ENCODE measurements around the gene TMEM147. TPM values are rescaled to one million over a fixed set of nuclear protein-coding genes. Genes with fewer than 3 reads are reported as not detected.

Gene TMEM147
- total and polyA plus RNA-seq, 10 of the 15 experiments (the other 5 are each of a cell fraction or from before 2014, with no cell fraction given): 53.4 to 145 (median 79.3) TPM

DNA sequence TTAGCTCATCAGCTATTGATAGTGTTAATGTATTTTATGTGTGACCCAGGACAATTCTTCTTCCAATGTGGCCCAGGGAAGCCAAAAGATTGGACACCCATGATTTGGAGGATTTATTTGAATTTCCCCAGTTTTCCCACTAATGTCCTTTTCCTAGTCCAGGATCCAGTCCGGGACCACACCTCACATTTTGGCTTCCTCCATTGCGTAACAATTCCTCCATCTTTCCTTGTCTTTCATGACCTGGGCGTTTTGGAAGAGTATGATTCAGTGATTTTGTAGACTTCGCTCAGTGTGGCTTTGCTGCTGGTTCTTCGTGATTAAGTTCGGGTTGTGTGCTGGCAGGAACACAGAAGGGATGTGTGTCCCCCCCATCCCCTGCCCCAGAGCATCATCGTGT, 21.3 kb downstream of the TMEM147 start:
- Histone ChIP-seq H3K36me3 (ENCODE audit: control insufficient read depth in 2 of 2, insufficient read depth in 2 of 2, low read length in 1 of 2) (no peaks in the 10 kb centered on the region), H3K4me2 (ENCODE audit: control insufficient read depth, insufficient read depth) (no peak overlapping the region), H3K4me1 (ENCODE audit: control insufficient read depth, insufficient read depth, low read length) (peaks cover 5% of the 10 kb centered on the region; the same call in 1 of the 2 replicates), H3K79me2 (ENCODE audit: control insufficient read depth, insufficient read depth, low read length) (no peaks in the 10 kb centered on the region), H2AFZ (ENCODE audit: control insufficient read depth, low read depth, low read length) (no peak overlapping the region), H3K4me3 (no peak overlapping the region), H3K27me3 (replicated peaks in 1 of 2; ENCODE audit: control insufficient read depth in 2 of 2, insufficient read depth in 2 of 2, low read length in 1 of 2) (peaks cover 2 to 4% of the 10 kb centered on the region in 2 experiments; a peak in 1 of 4 replicates), H3K9me3 (replicated peaks; ENCODE audit: control insufficient read depth, insufficient read depth, low read length) (no peaks in the 10 kb centered on the region), H3K9ac (ENCODE audit: control insufficient read depth, insufficient read depth, low read length) (no peak overlapping the region), H3K27ac (ENCODE audit: control insufficient read depth, insufficient read depth) (no peak overlapping the region), H4K20me1 (ENCODE audit: control insufficient read depth, insufficient read depth) (no peaks in the 10 kb centered on the region)
- ChIA-PET RAD21 (ENCODE audit: unreplicated experiment) (interaction anchor here (0.6 kb wide), 1 partner anchor 126 kb away, joined by 4 read pairs; no protein-coding TSS in a partner anchor), CTCF (interaction anchor here (1.4 kb wide), 1 partner anchor 18 kb away, joined by 3 read pairs; no protein-coding TSS in a partner anchor), SMC1A (ENCODE audit: uncharacterized antibody, unreplicated experiment) (no interaction called here), POLR2A (no interaction called here)
- in situ Hi-C loops (cut with MboI): no loop called here
- intact Hi-C loops (cut with micrococcal nuclease; ENCODE audit: unreplicated experiment): no loop called here
- no peak for ATAC-seq
- no peak for TF ChIP-seq PML (IDR thresholded peaks at IDR 0.05; ENCODE audit: low read length)
- no peak for TF ChIP-seq POLR2AphosphoS2 (IDR thresholded peaks at IDR 0.05; ENCODE audit: low read depth, low read length)
- TF ChIP-seq MTA3 (IDR thresholded peaks at IDR 0.05; ENCODE audit: borderline replicate concordance, low read length): no peak
- TF ChIP-seq FOXK2 (IDR thresholded peaks at IDR 0.05): no peak
- no peak for TF ChIP-seq CBX3 (IDR thresholded peaks at IDR 0.05; ENCODE audit: borderline replicate concordance, low read depth)
- TF ChIP-seq, protein P1, sequence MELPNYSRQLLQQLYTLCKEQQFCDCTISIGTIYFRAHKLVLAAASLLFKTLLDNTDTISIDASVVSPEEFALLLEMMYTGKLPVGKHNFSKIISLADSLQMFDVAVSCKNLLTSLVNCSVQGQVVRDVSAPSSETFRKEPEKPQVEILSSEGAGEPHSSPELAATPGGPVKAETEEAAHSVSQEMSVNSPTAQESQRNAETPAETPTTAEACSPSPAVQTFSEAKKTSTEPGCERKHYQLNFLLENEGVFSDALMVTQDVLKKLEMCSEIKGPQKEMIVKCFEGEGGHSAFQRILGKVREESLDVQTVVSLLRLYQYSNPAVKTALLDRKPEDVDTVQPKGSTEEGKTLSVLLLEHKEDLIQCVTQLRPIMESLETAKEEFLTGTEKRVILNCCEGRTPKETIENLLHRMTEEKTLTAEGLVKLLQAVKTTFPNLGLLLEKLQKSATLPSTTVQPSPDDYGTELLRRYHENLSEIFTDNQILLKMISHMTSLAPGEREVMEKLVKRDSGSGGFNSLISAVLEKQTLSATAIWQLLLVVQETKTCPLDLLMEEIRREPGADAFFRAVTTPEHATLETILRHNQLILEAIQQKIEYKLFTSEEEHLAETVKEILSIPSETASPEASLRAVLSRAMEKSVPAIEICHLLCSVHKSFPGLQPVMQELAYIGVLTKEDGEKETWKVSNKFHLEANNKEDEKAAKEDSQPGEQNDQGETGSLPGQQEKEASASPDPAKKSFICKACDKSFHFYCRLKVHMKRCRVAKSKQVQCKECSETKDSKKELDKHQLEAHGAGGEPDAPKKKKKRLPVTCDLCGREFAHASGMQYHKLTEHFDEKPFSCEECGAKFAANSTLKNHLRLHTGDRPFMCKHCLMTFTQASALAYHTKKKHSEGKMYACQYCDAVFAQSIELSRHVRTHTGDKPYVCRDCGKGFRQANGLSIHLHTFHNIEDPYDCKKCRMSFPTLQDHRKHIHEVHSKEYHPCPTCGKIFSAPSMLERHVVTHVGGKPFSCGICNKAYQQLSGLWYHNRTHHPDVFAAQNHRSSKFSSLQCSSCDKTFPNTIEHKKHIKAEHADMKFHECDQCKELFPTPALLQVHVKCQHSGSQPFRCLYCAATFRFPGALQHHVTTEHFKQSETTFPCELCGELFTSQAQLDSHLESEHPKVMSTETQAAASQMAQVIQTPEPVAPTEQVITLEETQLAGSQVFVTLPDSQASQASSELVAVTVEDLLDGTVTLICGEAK (IDR thresholded peaks at IDR 0.05; ENCODE audit: borderline replicate concordance): no peak
- TF ChIP-seq EZH2 (IDR thresholded peaks at IDR 0.05; ENCODE audit: borderline replicate concordance, control insufficient read depth, low read depth, low read length): no peak
- TF ChIP-seq ZSCAN29 (IDR thresholded peaks at IDR 0.05): no peak
- no peak for TF ChIP-seq ZNF274 (IDR thresholded peaks at IDR 0.05; ENCODE audit: insufficient read depth, insufficient read length)
- TF ChIP-seq MYB (IDR thresholded peaks at IDR 0.05; ENCODE audit: borderline replicate concordance, low read depth, low read length): no peak
- DNase-seq (ENCODE audit: low read depth, low spot score): no peak
- BruUV-seq (replicated peaks): no TSS peak
- 41% methylated on average over 7 of the region's 7 CpGs for WGBS (ENCODE audit: insufficient coverage, insufficient replicate concordance, low lambda C conversion rate, missing lambda C conversion rate)
- no peak for FAIRE-seq

Data from GM12878 (cell line).